GM11168 (cell line): ENCODE results near the gene UTP4.

ENCODE experiments used
- in situ Hi-C: fragments of 300-500 bp; cut with MboI; formaldehyde crosslinking; loops from one replicate; pipeline ENCODE4 v1.12.0; 2022; ENCODE audit warnings: low sequenced_read_pairs; ENCODE audit not compliant: unreplicated experiment

UTP4 gene

DNA sequence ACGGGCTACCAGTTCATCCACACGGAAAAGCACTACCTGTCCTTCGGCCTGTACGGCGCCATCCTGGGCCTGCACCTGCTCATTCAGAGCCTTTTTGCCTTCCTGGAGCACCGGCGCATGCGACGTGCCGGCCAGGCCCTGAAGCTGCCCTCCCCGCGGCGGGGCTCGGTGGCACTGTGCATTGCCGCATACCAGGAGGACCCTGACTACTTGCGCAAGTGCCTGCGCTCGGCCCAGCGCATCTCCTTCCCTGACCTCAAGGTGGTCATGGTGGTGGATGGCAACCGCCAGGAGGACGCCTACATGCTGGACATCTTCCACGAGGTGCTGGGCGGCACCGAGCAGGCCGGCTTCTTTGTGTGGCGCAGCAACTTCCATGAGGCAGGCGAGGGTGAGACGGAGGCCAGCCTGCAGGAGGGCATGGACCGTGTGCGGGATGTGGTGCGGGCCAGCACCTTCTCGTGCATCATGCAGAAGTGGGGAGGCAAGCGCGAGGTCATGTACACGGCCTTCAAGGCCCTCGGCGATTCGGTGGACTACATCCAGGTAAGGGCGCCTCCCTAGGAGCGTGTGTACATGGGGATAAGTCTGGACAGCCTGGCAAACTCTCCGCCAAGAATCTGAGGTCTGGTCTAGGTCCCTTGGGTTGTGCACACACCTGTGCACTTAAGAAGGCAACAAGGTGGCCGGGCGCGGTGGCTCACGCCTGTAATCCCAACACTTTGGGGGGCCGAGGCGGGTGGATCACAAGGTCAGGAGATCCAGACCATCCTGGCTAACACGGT, 22.8 kb upstream of the UTP4 start:
- in situ Hi-C loops: loop anchor here (10.0 to 25.0 kb wide), 2 partner anchors 397 to 585 kb away; no protein-coding TSS in a partner anchor

DNA sequence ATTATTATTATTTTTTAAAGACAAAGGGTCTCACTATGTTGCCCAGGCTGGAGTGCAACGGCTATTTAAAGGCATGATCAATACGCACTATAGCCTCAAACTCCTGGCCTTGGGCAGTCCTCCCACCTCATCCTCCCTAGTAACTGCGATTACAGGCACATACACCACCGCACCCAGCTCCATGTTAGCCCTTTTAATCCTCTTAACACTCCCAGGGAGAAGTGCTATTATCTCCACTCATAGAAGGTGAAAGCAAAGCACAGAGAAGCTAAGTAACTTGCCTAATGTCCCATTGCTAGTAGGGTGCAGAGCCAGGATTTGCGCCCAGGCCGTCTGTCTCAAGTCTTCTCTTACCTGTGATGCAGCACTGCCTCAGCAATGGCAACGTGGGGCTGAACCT, 22.0 kb upstream of the UTP4 start:
- in situ Hi-C loops: loop anchor here (10.0 to 25.0 kb wide), 2 partner anchors 398 to 586 kb away; no protein-coding TSS in a partner anchor

DNA sequence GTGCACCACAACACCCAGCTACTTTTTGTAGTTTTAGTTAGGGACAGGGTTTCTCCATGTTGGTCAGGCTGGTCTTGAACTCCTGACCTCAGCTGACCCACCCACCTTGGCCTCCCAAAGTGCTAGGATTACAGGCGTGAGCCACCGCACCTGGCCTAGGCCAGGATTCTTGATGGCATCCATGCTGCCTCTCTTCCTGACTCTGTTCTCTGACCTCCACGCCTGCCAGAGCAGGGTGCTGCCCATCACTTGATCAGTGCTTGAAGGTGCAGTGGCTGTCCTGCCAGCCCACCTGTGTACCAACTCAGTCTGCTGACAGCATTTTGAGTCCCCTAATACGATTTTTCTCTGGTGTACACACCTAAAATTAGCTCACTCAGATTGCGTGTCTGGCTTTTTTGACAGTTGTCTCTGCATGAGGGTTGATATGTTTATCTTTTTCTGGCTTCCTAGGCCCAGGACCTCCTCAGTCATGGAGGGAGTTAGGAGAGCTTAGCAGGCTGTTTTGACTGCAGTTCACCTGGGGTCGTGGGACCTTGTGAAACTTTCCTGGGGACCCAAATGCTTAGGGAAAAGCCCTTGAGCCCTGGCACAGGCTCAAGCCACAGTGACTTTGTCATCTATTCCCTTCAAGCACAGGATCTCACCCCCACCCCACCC, 21.1 kb upstream of the UTP4 start:
- in situ Hi-C loops: loop anchor here (10.0 to 25.0 kb wide), 2 partner anchors 399 to 587 kb away; no protein-coding TSS in a partner anchor

DNA sequence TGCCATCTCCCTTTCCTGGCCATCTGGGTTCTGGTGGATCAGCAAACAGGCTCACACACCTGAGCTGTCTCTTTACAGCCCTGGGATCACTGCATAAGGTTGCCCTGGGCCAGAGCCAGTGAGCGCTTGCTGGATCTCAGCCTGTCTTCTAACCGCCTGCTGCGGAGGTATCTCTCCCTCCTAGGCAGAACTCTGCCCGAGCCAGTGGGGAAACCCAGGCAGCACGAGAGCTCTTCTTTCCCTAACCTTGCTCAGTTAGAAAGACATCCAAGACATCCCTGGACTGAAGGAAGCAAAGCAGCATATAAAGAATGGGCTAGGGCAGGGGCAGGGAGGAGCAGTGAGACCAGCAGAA, 20.6 kb upstream of the UTP4 start:
- in situ Hi-C loops: loop anchor here (10.0 to 25.0 kb wide), 2 partner anchors 400 to 587 kb away; no protein-coding TSS in a partner anchor

DNA sequence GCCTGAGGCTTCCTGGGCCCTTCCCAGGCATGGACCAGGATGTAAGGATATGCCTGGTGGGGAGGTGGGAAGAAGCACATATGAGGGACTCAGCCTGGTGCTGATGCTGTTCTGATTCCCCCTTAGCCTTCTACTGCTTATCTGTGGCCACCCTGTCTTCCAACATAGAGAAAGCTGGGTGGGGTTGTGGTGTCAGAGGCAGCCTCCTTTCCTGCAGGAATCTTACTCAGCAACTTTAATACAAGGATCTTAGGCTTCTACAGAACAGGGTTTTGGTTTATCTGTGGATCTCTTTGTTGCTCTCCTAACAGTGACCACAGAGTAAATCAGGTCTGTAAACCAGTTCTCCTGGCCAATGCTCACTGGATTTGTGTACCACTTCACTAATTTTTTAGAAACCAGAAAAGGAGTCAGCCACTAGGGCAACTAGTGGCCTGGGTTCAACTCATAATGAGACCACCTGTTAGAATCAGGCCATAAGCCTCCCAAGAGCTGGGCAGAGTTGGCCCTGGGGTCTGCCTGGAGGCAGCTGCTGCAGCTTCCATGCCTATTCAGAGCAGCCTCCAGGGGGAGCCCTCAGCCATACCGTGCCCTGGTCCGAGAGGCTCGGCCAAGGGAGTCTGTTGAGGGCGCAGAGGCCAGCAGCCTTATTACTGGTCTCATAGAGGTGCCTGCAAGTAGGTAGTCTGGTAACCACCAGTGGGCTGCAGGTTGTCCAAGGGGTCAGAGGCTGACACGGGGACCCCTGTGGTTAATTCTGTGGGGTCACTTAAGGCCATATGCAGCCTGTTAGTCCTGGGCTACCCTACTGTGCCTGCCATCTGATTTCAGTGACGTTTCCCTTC, 19.9 kb upstream of the UTP4 start:
- in situ Hi-C loops: loop anchor here (10.0 to 25.0 kb wide), 2 partner anchors 400 to 588 kb away; no protein-coding TSS in a partner anchor

DNA sequence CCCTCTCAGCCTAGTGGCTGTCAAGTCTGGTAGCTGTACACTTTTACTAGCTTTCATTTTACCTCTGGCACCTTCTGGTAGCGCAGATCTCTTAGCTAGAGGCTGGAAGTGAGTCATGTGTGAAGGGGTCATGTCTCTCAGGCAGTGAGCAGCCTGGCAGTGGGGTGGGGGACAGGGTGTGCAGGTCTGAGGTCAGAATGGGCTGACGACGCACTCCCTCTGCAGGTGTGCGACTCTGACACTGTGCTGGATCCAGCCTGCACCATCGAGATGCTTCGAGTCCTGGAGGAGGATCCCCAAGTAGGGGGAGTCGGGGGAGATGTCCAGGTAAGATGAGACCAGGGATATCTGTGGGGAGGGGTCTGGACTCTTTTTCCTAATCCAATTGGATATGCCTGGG, 19.2 kb upstream of the UTP4 start:
- in situ Hi-C loops: loop anchor here (10.0 to 25.0 kb wide), 2 partner anchors 401 to 588 kb away; no protein-coding TSS in a partner anchor

DNA sequence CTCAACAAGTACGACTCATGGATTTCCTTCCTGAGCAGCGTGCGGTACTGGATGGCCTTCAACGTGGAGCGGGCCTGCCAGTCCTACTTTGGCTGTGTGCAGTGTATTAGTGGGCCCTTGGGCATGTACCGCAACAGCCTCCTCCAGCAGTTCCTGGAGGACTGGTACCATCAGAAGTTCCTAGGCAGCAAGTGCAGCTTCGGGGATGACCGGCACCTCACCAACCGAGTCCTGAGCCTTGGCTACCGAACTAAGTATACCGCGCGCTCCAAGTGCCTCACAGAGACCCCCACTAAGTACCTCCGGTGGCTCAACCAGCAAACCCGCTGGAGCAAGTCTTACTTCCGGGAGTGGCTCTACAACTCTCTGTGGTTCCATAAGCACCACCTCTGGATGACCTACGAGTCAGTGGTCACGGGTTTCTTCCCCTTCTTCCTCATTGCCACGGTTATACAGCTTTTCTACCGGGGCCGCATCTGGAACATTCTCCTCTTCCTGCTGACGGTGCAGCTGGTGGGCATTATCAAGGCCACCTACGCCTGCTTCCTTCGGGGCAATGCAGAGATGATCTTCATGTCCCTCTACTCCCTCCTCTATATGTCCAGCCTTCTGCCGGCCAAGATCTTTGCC, 18.0 kb upstream of the UTP4 start:
- in situ Hi-C loops: loop anchor here (10.0 to 25.0 kb wide), 2 partner anchors 402 to 590 kb away; no protein-coding TSS in a partner anchor

DNA sequence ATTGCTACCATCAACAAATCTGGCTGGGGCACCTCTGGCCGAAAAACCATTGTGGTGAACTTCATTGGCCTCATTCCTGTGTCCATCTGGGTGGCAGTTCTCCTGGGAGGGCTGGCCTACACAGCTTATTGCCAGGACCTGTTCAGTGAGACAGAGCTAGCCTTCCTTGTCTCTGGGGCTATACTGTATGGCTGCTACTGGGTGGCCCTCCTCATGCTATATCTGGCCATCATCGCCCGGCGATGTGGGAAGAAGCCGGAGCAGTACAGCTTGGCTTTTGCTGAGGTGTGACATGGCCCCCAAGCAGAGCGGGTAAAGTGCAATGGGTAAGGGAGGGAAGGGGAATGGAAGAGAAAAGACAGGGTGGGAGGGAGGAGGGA, 17.5 kb upstream of the UTP4 start:
- in situ Hi-C loops: loop anchor here (10.0 to 25.0 kb wide), 2 partner anchors 403 to 590 kb away; no protein-coding TSS in a partner anchor

DNA sequence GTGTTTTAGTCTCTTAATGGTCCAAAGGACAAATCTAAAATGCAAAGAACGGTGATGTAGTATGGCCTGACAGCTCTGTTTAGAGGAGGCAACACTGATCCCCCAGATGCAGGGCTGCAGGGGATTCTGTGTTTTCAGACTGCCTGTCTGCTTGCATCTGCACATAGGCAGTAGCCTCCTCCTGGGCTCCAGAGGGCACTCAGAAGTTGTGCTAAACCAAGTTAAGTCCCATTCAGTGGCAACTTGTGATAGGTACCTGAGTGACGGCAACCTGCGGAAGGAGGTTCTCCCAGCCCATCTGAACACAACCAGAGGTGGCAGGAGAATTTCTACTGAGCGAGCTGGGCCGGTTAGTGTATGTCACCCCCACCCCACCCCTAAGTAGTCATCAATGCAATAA, 17.1 kb upstream of the UTP4 start:
- in situ Hi-C loops: loop anchor here (10.0 to 25.0 kb wide), 2 partner anchors 403 to 591 kb away; no protein-coding TSS in a partner anchor

DNA sequence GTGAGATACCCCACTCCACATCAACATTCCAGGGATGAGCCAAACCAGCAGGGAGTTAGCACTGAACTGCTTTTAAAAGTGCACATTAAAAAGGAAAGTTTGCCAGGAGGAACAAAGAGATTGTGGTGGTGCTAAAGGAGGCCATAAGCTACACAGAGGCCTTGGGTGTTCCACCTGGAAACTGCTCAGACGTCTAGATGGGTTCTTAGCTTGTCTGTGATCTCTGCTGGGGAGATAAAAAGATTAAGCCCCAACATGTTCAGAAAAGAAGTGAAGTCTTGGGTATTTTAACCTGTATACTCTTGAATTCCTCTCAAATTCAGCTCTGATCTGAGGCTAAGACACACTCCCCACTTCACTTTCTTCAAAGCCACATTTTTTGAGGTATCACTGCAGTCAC, 16.6 kb upstream of the UTP4 start:
- in situ Hi-C loops: loop anchor here (10.0 to 25.0 kb wide), 2 partner anchors 404 to 591 kb away; no protein-coding TSS in a partner anchor

DNA sequence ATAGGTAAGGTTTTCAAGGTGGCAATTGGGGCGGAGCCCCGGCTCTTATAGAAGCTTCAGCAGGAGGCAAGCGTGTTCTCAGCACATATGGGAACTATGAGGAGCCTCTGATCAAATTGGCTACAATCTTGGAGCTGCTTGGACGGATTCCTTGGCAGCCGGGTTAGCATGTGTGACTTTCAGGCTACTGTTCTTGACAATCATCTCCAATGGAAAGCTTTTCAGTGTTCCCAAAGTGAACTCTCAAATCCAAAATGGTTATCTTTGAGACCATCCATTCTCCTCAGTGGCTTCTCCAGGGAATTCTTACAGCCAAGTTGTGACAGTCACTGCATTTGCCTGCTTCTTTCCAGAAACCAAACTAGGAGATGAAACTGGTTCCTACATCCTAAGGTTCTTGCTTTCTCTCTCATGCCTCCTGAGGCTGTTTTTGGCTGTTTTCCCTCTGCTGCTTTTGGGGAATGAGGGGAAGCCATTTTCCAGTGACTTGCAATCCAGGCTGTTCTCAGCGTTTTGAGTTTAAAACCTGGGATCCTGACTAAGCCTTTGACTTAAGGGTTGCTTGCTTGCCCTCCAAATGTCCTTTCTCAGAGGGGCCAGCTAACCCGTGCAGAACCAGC, 16.1 kb upstream of the UTP4 start:
- in situ Hi-C loops: loop anchor here (10.0 to 25.0 kb wide), 2 partner anchors 404 to 592 kb away; no protein-coding TSS in a partner anchor

DNA sequence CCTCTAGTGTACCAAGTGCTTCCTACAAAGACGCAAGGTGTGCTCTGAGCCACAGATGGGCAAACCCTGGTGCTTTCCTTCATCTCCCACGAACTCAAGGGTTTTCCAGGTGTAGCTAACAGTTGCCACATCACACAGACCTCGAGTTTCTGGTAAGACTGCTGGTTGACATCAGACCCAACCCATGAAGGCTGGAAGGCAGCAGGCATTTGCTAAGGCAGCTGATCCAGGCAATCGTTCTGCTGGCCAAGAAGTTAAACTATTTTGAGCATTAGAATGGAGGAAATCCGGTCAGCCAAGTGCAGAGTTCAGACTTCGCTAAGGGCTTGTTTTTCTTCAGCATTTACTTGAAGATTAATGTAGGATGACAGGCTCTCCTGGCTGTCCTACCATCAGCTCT, 15.5 kb upstream of the UTP4 start:
- in situ Hi-C loops: loop anchor here (10.0 to 25.0 kb wide), 2 partner anchors 405 to 592 kb away; no protein-coding TSS in a partner anchor

DNA sequence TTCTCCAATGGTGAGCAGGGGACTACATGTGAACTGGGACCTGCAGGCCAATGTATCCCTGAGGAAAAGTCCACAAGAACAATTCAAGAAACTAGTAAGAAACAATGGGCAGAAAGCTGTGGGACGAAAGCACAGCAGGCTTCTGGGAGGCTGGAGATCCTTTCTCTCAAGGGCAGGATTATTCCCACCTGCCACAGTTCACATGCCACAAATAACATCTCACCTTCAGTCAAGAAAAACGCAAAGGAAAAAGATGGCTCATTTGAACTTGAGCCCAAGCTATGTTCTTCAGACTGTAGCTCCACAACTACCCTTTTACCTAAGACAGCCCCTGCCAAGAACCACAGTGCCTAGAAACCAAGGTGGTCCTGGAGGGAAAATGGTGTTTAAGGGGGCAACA, 14.0 kb upstream of the UTP4 start:
- in situ Hi-C loops: loop anchor here (10.0 to 25.0 kb wide), 2 partner anchors 406 to 594 kb away; no protein-coding TSS in a partner anchor

DNA sequence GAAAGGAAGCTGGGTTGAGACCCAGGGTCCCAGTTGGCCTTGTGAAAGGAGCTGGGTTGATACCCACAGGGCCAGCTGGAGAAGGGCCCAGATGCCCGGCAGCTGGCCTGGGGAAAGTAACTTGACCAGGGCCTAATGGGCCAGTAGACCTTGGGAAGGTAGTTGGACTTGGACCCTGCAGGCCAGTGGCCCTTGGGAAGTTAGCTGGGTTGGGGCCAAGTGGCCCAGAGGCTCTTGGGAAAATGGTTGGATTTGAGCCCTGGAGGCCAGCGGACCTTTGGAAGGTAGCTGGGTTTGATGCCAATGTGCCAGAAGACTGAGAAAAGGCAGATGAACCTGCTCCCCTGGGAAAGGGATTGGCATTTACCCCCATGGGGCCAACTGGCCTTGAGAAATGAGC, 13.5 kb upstream of the UTP4 start:
- in situ Hi-C loops: loop anchor here (10.0 to 25.0 kb wide), 2 partner anchors 407 to 594 kb away; no protein-coding TSS in a partner anchor

DNA sequence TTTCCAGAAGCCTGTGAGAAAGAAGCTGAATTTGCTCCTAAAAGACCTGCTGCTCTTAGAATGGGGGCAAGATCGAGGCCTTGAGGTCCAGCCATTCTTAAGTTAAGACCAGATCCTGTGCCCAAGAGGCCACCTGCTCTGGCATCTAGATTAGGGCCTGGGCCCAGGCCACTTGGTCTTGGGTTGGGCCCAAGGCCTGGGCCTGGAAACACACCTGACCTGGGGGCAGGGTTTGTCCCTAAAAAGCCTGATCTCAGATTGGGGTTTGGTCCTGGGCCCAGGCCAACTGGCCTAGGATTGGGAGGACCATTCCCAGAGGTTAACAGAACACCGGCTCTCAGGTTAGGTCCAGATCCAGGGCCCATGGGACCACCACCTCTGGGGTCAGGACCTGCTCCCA, 12.9 kb upstream of the UTP4 start:
- in situ Hi-C loops: loop anchor here (10.0 to 25.0 kb wide), 2 partner anchors 407 to 595 kb away; no protein-coding TSS in a partner anchor

DNA sequence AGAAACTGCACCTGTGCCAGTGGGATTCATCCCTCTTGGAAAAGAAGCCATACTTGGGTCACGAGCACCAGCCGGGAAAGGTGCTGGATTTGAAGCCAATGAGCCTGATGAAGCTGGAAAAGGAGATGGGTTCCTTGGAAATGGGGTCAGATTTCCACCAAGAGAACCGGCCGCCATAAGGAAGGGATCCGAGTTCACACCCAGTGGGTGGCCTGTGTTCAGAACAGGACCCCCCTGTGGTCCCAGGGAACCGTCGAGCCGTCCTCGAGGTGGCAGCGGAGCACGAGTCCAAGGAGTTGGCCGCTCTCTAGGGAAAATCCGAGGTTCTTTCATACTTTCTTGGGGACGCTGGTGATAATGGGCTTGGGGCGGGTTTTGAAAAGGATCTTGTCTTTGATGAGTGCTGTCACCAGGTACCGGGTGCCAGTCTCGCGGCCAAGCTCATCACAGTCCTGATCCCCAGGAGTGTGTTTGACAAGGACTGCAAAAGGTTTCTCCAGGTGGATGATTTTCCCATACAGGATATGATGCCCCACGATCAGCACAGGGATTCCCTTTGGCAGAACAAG, 12.3 kb upstream of the UTP4 start:
- in situ Hi-C loops: loop anchor here (10.0 to 25.0 kb wide), 2 partner anchors 265 to 408 kb away; no protein-coding TSS in a partner anchor

DNA sequence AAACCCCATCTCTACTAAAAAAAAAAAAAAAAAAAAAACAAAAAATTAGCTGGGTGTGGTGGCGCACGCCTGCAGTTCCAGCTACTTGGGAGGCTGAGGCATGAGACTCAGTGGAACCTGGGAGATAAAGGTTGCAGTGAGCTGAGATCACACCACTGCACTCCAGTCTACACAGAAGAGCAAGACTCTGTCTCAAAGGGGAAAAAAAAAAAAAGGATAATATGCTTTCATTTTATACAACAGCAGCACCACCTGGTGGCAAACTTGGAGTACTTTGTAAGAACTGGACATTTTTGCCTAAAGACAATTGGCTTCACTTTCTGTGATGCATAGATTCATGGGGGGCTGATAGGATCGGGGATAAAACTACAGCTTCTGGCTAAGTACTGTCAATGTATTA, 8.5 kb upstream of the UTP4 start:
- in situ Hi-C loops: loop anchor here (10.0 to 25.0 kb wide), 2 partner anchors 269 to 412 kb away; no protein-coding TSS in a partner anchor

DNA sequence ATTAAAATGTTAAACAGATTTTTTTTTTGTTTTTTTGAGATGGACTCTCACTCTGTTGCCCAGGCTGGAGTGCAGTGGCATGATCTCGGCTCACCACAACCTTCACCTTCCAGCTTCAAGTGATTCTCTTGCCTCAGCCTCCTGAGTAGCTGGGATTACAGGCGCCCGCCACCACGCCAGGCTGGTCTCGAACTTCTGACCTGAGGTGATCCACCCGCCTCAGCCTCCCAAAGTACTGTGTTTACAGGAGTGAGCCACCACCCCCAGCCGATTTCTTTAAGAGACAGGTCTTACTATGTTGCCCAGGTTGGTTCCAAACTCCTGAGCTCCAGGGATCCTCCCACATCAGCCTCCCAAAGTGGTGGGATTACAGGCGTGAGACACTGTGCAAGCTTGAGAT, 8.0 kb upstream of the UTP4 start:
- in situ Hi-C loops: loop anchor here (10.0 to 25.0 kb wide), 2 partner anchors 270 to 412 kb away; no protein-coding TSS in a partner anchor
